SK-N-SH (cell line): ENCODE measurements around the gene THAP8. TPM values are rescaled to one million over a fixed set of nuclear protein-coding genes. Genes with fewer than 3 reads are reported as not detected.

Experiments
- CTCF ChIA-PET: fragments of 300-600, 350-600 bp; formaldehyde crosslinking; extraction: SDS; loops from one replicate; lab custom pipeline; 2021; lab: Yijun Ruan, JAX
- POLR2A ChIA-PET: fragments of 350-600 bp; sonication (Branson Sonifier 250); formaldehyde crosslinking; extraction: SDS; loops from one replicate; lab custom pipeline; 2020; ENCODE audit warnings: antibody characterized with exemption, inconsistent platforms; lab: Yijun Ruan, JAX
- DNase-seq: peaks from one replicate; pipeline ENCODE4 v3.0.0; 2012
- H2AFZ ChIP-seq: fragments of 200-600 bp; sonication (generic); 2 replicates; pipeline ENCODE4 v1.8.1; 2016; ENCODE audit warnings: antibody characterized with exemption, mild to moderate bottlenecking, low read depth
- H3F3A ChIP-seq: fragments of 200-600 bp; sonication (generic); replicated peaks from 2 replicates; pipeline ENCODE3; 2016; ENCODE audit warnings: antibody characterized with exemption, mild to moderate bottlenecking; ENCODE audit not compliant: insufficient read depth
- H3K27ac ChIP-seq, 2 experiments: fragments of 200-500 bp in 1 of 2; fragments of 200-600 bp in 1 of 2; sonication (Bioruptor generic) in 1 of 2; sonication (generic), shearing (Covaris generic) in 1 of 2; 2 replicates each; pipeline versions ENCODE4 v1.5.1 to v1.6.1; 2014 to 2016; ENCODE audit warnings: low read depth in 2 of 2, inconsistent platforms in 1 of 2, low read length in 1 of 2, mild to moderate bottlenecking in 1 of 2, mixed read lengths in 1 of 2
- H3K27me3 ChIP-seq: fragments of 200-600 bp; sonication (generic), shearing (Covaris generic); 2 replicates; pipeline ENCODE4 v1.6.1; 2016; ENCODE audit warnings: mixed run types; ENCODE audit not compliant: insufficient read depth
- H3K36me3 ChIP-seq, 2 experiments: fragments of 200-500 bp in 1 of 2; fragments of 200-600 bp in 1 of 2; sonication (Bioruptor generic) in 1 of 2; sonication (generic) in 1 of 2; replicated peaks in 1 of 2; 2 replicates each; pipeline versions ENCODE3 to v1.5.1; 2014 to 2016; ENCODE audit warnings: low read length in 1 of 2, mild to moderate bottlenecking in 1 of 2; ENCODE audit not compliant: insufficient read depth in 2 of 2, control insufficient read depth in 1 of 2
- H3K4me1 ChIP-seq, 2 experiments: fragments of 200-500 bp in 1 of 2; fragments of 200-600 bp in 1 of 2; sonication (Bioruptor generic) in 1 of 2; sonication (generic), shearing (Covaris generic) in 1 of 2; 2 replicates each; pipeline versions ENCODE4 v1.5.1 to v1.6.1; 2014 to 2016; ENCODE audit warnings: low read depth in 1 of 2, low read length in 1 of 2, mixed run types in 1 of 2; ENCODE audit not compliant: insufficient read depth in 2 of 2, control insufficient read depth in 1 of 2
- H3K4me2 ChIP-seq: fragments of 200-600 bp; sonication (generic), shearing (Covaris generic); 2 replicates; pipeline ENCODE4 v1.6.1; 2017; ENCODE audit warnings: mixed run types
- H3K4me3 ChIP-seq, 2 experiments: fragments of 200-500 bp in 1 of 2; fragments of 200-600 bp in 1 of 2; sonication (Bioruptor generic) in 1 of 2; sonication (generic), shearing (Covaris generic) in 1 of 2; 2 replicates each; pipeline versions ENCODE4 v1.5.1 to v1.8.1; 2014 to 2016; ENCODE audit warnings: low read depth in 2 of 2, inconsistent platforms in 1 of 2, low read length in 1 of 2, mild to moderate bottlenecking in 1 of 2, mixed read lengths in 1 of 2, moderate library complexity in 1 of 2
- H3K79me2 ChIP-seq: fragments of 200-600 bp; sonication (generic); 2 replicates; pipeline ENCODE4 v1.8.1; 2017; ENCODE audit warnings: mild to moderate bottlenecking; ENCODE audit not compliant: insufficient read depth
- H3K9ac ChIP-seq: fragments of 200-600 bp; sonication (generic); 2 replicates; pipeline ENCODE4 v1.6.1; 2017; ENCODE audit warnings: mixed run types
- H3K9me2 ChIP-seq: fragments of 200-600 bp; sonication (generic); 2 replicates; pipeline ENCODE4 v1.6.1; 2017; ENCODE audit warnings: mixed run types
- H3K9me3 ChIP-seq: fragments of 200-600 bp; sonication (generic); 2 replicates; pipeline ENCODE4 v1.6.1; 2017; ENCODE audit warnings: mixed run types, mild to moderate bottlenecking, moderate library complexity
- H4K20me1 ChIP-seq: fragments of 200-600 bp; sonication (generic); 2 replicates; pipeline ENCODE4 v1.6.1; 2017; ENCODE audit warnings: mild to moderate bottlenecking, mixed run types; ENCODE audit not compliant: insufficient read depth
- EP300 ChIP-seq, 2 experiments: IDR thresholded peaks; 2 replicates each; pipeline versions ENCODE4 v1.4.0 to v1.6.1; 2012; ENCODE audit warnings: borderline replicate concordance in 1 of 2, low read depth in 1 of 2, low read length in 1 of 2
- FOXJ3 ChIP-seq: sonication (generic); formaldehyde crosslinking; IDR thresholded peaks from 2 replicates; pipeline ENCODE4 v1.5.1; 2020; ENCODE audit warnings: mild to moderate bottlenecking, missing genetic modification reagents
- FOXM1 ChIP-seq: IDR thresholded peaks from 2 replicates; pipeline ENCODE4 v1.4.0; 2012; ENCODE audit warnings: low read depth, mild to moderate bottlenecking
- GABPA ChIP-seq: IDR thresholded peaks from 2 replicates; pipeline ENCODE4 v1.4.0; 2012; ENCODE audit warnings: low read depth, mild to moderate bottlenecking
- GATA2 ChIP-seq: sonication (generic); formaldehyde crosslinking; IDR thresholded peaks from 2 replicates; pipeline ENCODE4 v1.5.0; 2020; ENCODE audit warnings: mild to moderate bottlenecking, missing genetic modification reagents
- JUND ChIP-seq: IDR thresholded peaks from 2 replicates; pipeline ENCODE4 v1.4.0; 2012
- MAX ChIP-seq: IDR thresholded peaks from 2 replicates; pipeline ENCODE4 v1.4.0; 2012; ENCODE audit warnings: low read depth
- MEF2A ChIP-seq: IDR thresholded peaks from 2 replicates; pipeline ENCODE4 v1.4.0; 2012; ENCODE audit warnings: low read depth, borderline replicate concordance
- MXI1 ChIP-seq: IDR thresholded peaks from 2 replicates; pipeline ENCODE4 v1.6.1; 2012; ENCODE audit warnings: mild to moderate bottlenecking, low read depth, low read length, improper control_type of control experiment
- NFIC ChIP-seq: IDR thresholded peaks from 2 replicates; pipeline ENCODE4 v1.4.0; 2012; ENCODE audit warnings: borderline replicate concordance
- POLR2AphosphoS5 ChIP-seq: IDR thresholded peaks from 2 replicates; pipeline ENCODE4 v1.6.1; 2012; ENCODE audit warnings: low read depth, low read length
- RAD21 ChIP-seq: IDR thresholded peaks from 2 replicates; pipeline ENCODE4 v1.6.1; 2012; ENCODE audit warnings: mild to moderate bottlenecking, low read length
- RCOR1 ChIP-seq: fragments of 150-350 bp; IDR thresholded peaks from 2 replicates; pipeline ENCODE4 v1.6.1; 2017; ENCODE audit warnings: antibody characterized with exemption, low read length
- REST ChIP-seq: IDR thresholded peaks from 2 replicates; pipeline ENCODE4 v1.6.1; 2012; ENCODE audit warnings: mild to moderate bottlenecking, low read depth, low read length, moderate library complexity
- SIN3A ChIP-seq: IDR thresholded peaks from 2 replicates; pipeline ENCODE4 v1.6.1; 2012; ENCODE audit warnings: low read depth, mild to moderate bottlenecking, low read length, moderate library complexity, borderline replicate concordance
- TAF1 ChIP-seq: IDR thresholded peaks from 2 replicates; pipeline ENCODE4 v1.6.1; 2012; ENCODE audit warnings: low read depth, mild to moderate bottlenecking, low read length, moderate library complexity, borderline replicate concordance
- TCF12 ChIP-seq: IDR thresholded peaks from 2 replicates; pipeline ENCODE4 v1.4.0; 2012
- ZBTB33 ChIP-seq: IDR thresholded peaks from 2 replicates; pipeline ENCODE4 v1.4.0; 2012; ENCODE audit warnings: low read depth, borderline replicate concordance
- WGBS: methylation state at CpG from one replicate; pipeline ENCODE4 v1.1.6; 2017; ENCODE audit warnings: low lambda C conversion rate; 5-methylcytosine and 5-hydroxymethylcytosine counted together
- polyA plus RNA-seq, 3 experiments: library from polyadenylated mRNA; depleted of rRNA; stranded (reverse); fragments of >200 nt; gene quantifications; 2 replicates each; pipeline ENCODE4 v1.2.3, GENCODE V29; 2012
- TF ChIP-seq, protein P1 (sequence below): IDR thresholded peaks from 2 replicates; pipeline ENCODE4; 2012

Gene THAP8
- polyA plus RNA-seq, 1 of the 3 experiments (the other 2 are of a cell fraction), result 6.3 TPM

GRCh38 chr19:36099166-36099785 lies 45.2 kb upstream of the THAP8 start:
- no peak overlapping the region for H2AFZ ChIP-seq
- POLR2A ChIA-PET, result no interaction called here

DNA sequence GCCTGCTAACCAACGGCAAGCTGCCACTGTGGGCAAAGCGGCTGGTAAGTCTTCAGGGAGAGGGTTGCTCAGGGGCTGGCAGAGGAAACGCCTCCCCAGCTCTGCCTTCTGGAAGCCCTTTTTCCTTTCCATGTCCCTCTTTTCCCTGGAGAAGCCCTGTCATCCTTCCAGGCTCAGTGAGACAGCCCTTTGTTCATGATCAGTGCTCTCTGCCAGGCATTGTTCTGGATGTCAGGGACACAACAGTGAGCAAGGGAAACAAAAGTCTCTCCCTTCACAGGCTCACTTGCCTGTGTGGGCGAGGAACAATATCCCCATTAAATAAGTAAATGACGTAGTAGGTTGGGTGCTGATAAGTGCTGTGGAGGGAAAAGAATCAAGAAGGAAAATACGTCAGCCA lies 43.0 kb upstream of the THAP8 start:
- no peaks in the 10 kb centered on the region for H3K4me1 ChIP-seq
- H3K27ac ChIP-seq, result no peak overlapping the region
- H3K4me3 ChIP-seq, result no peak overlapping the region
- no peaks in the 10 kb centered on the region for H3K79me2 ChIP-seq
- TF ChIP-seq POLR2AphosphoS5, result no peak
- TF ChIP-seq MEF2A, result no peak
- TF ChIP-seq SIN3A, result no peak
- TF ChIP-seq FOXM1, result no peak
- TF ChIP-seq MXI1, result no peak
- TF ChIP-seq TAF1, result no peak
- no peak for TF ChIP-seq ZBTB33
- TF ChIP-seq, protein P1, sequence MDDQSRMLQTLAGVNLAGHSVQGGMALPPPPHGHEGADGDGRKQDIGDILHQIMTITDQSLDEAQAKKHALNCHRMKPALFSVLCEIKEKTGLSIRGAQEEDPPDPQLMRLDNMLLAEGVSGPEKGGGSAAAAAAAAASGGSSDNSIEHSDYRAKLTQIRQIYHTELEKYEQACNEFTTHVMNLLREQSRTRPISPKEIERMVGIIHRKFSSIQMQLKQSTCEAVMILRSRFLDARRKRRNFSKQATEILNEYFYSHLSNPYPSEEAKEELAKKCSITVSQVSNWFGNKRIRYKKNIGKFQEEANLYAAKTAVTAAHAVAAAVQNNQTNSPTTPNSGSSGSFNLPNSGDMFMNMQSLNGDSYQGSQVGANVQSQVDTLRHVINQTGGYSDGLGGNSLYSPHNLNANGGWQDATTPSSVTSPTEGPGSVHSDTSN, result no peak
- no peak for TF ChIP-seq REST
- no peak for TF ChIP-seq RAD21
- no peak for TF ChIP-seq MAX
- TF ChIP-seq TCF12, result no peak
- no peak for TF ChIP-seq GATA2 (CRISPR knock-in tag)
- no peak for TF ChIP-seq FOXJ3
- TF ChIP-seq NFIC, result no peak
- no peak for TF ChIP-seq GABPA
- no peak for TF ChIP-seq JUND
- no peaks in the 10 kb centered on the region for H3K9me2 ChIP-seq
- H4K20me1 ChIP-seq, result no peaks in the 10 kb centered on the region
- H3K9ac ChIP-seq, result no peak overlapping the region
- POLR2A ChIA-PET, result no interaction called here
- peaks cover 0 to 3% of the 10 kb centered on the region in 2 experiments for H3K36me3 ChIP-seq
- H3K9me3 ChIP-seq, result no peaks in the 10 kb centered on the region
- no peak for DNase-seq
- no peaks in the 10 kb centered on the region for H3F3A ChIP-seq
- H3K4me2 ChIP-seq, result no peak overlapping the region
- 97% methylated on average over 6 of the region's 6 CpGs for WGBS
- CTCF ChIA-PET, result no interaction called here
- no peak overlapping the region for H2AFZ ChIP-seq
- no peaks in the 10 kb centered on the region for H3K27me3 ChIP-seq

More at GRCh38 chr19:36099166-36099785, 45.2 kb upstream of the THAP8 start:
- no peaks in the 10 kb centered on the region for H3F3A ChIP-seq
- H3K4me2 ChIP-seq, result no peak overlapping the region
- TF ChIP-seq EP300 (IDR thresholded peaks at IDR 0.05; ENCODE audit: borderline replicate concordance in 1 of 2, low read depth in 1 of 2, low read length in 1 of 2) (no peak), RCOR1 (no peak), FOXJ3 (no peak), TCF12 (no peak), JUND (no peak)
- no peak overlapping the region for H3K4me3 ChIP-seq
- H3K27me3 ChIP-seq, result no peaks in the 10 kb centered on the region
- H3K9me2 ChIP-seq, result no peaks in the 10 kb centered on the region
- H3K4me1 ChIP-seq, result no peaks in the 10 kb centered on the region
- H3K9me3 ChIP-seq, result no peaks in the 10 kb centered on the region
- peaks cover 0 to 3% of the 10 kb centered on the region in 2 experiments for H3K36me3 ChIP-seq
- DNase-seq, result no peak
- no peak overlapping the region for H3K27ac ChIP-seq
- no peak overlapping the region for H3K9ac ChIP-seq
- CTCF ChIA-PET, result no interaction called here
- no peaks in the 10 kb centered on the region for H3K79me2 ChIP-seq
- WGBS, result 78% methylated on average over 10 of the region's 19 CpGs
- H4K20me1 ChIP-seq, result no peaks in the 10 kb centered on the region
